Stomach (tissue), 4 donors: ENCODE measurements around the gene NECTIN3.

Experiments
- EP300 ChIP-seq: sonication (generic); formaldehyde crosslinking; IDR thresholded peaks from one replicate; pipeline ENCODE4 v1.6.1; 2017; ENCODE audit warnings: antibody characterized with exemption
- POLR2A ChIP-seq, 4 donors: fragments of 450-650 bp; IDR thresholded peaks; one replicate each; pipeline ENCODE4 v1.6.1; 2016; ENCODE audit warnings: antibody characterized with exemption in 4 of 4, control low read depth in 2 of 4, mild to moderate bottlenecking in 1 of 4, moderate library complexity in 1 of 4
- POLR2AphosphoS5 ChIP-seq, 3 donors: sonication (generic); formaldehyde crosslinking; IDR thresholded peaks; one replicate each; pipeline ENCODE4 v1.6.1; 2016; ENCODE audit warnings: antibody characterized with exemption in 3 of 3
- TF ChIP-seq, protein P1 (sequence below), 7 experiments: fragments of 450-650 bp in 4 of 7; fragments of 200-600 bp in 3 of 7; sonication (generic) in 3 of 7; IDR thresholded peaks; one replicate each; pipeline ENCODE4 v1.5.1; 2016 to 2019; ENCODE audit warnings: antibody characterized with exemption in 7 of 7, control low read depth in 2 of 7, mild to moderate bottlenecking in 1 of 7

GRCh38 chr3:111151438-111151837, 79.8 kb downstream of the NECTIN3 start:
- TF ChIP-seq EP300 (no peak), POLR2A (IDR thresholded peaks at IDR 0.05) (no peak), POLR2AphosphoS5 (IDR thresholded peaks at IDR 0.05) (no peak)
- TF ChIP-seq, protein P1, sequence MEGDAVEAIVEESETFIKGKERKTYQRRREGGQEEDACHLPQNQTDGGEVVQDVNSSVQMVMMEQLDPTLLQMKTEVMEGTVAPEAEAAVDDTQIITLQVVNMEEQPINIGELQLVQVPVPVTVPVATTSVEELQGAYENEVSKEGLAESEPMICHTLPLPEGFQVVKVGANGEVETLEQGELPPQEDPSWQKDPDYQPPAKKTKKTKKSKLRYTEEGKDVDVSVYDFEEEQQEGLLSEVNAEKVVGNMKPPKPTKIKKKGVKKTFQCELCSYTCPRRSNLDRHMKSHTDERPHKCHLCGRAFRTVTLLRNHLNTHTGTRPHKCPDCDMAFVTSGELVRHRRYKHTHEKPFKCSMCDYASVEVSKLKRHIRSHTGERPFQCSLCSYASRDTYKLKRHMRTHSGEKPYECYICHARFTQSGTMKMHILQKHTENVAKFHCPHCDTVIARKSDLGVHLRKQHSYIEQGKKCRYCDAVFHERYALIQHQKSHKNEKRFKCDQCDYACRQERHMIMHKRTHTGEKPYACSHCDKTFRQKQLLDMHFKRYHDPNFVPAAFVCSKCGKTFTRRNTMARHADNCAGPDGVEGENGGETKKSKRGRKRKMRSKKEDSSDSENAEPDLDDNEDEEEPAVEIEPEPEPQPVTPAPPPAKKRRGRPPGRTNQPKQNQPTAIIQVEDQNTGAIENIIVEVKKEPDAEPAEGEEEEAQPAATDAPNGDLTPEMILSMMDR (IDR thresholded peaks at IDR 0.05) = no peak
